Gastrocnemius medialis (tissue), 4 donors: ENCODE data around the gene ATP7B.

Experiments
- CTCF ChIP-seq, 5 experiments: fragments of 450-650 bp in 3 of 5; fragments of 200-600 bp in 2 of 5; sonication (generic) in 2 of 5; IDR thresholded peaks in 4 of 5; conservative IDR thresholded peaks in 1 of 5; 1 replicate in 4 of 5; 2 replicates in 1 of 5; pipeline ENCODE4 v1.5.1; 2016 to 2019; ENCODE audit warnings: antibody characterized with exemption in 5 of 5, mild to moderate bottlenecking in 3 of 5, moderate library complexity in 3 of 5
- POLR2A ChIP-seq, 2 donors: fragments of 450-650 bp; IDR thresholded peaks; one replicate each; pipeline ENCODE4 v1.6.1; 2017; ENCODE audit warnings: antibody characterized with exemption in 2 of 2, mild to moderate bottlenecking in 2 of 2, moderate library complexity in 2 of 2

GRCh38 chr13:51934461-51935087 is 76.7 kb downstream of the ATP7B start:
- TF ChIP-seq CTCF (IDR thresholded peaks at IDR 0.05 in 4 of 5, conservative IDR thresholded peaks at IDR 0.05 in 1 of 5) (no peak), POLR2A (IDR thresholded peaks at IDR 0.05) (no peak)
